Measurements from ENCODE around the gene AK8.

AK8 gene

GRCh38 chr9:132760057-132760456 is 118.0 kb downstream of the AK8 start:
- Histone ChIP-seq H4K8ac (ENCODE audit: low read length) (no peak overlapping the region), H4K91ac (ENCODE audit: low read length) (no peak overlapping the region), H3K23ac (ENCODE audit: low read length in 2 of 2) (no peak overlapping the region), H3K4ac (ENCODE audit: low read depth in 1 of 2, low read length in 2 of 2) (no peak overlapping the region), H3K9me3 (ENCODE audit: control insufficient read depth, low read length) (no peaks in the 10 kb centered on the region), H2BK15ac (ENCODE audit: low read depth, poor library complexity, severe bottlenecking) (no peak overlapping the region), H2BK120ac (ENCODE audit: low read depth, low read length) (no peak overlapping the region), H3K27ac (ENCODE audit: low read length, poor library complexity, severe bottlenecking) (no peak overlapping the region), H3K4me1 (ENCODE audit: control insufficient read depth, insufficient read depth, low read depth, low read length) (no peaks in the 10 kb centered on the region), H2AFZ (ENCODE audit: low read depth, low read length) (no peak overlapping the region), H2BK5ac (ENCODE audit: low read depth, low read length, poor library complexity, severe bottlenecking) (no peak overlapping the region), H3K14ac (ENCODE audit: low read length in 2 of 2) (no peak overlapping the region), H3K4me2 (ENCODE audit: low read length, poor library complexity, severe bottlenecking) (no peak overlapping the region), H3K18ac (ENCODE audit: low read depth in 1 of 2, low read length in 2 of 2) (no peak overlapping the region), H3K36me3 (ENCODE audit: control insufficient read depth in 1 of 2, insufficient read depth in 2 of 2, low read depth in 1 of 2, low read length in 2 of 2) (no peaks in the 10 kb centered on the region), H3K27me3 (ENCODE audit: control insufficient read depth in 1 of 2, insufficient read depth in 1 of 2, low read length in 2 of 2) (peaks cover 12 to 26% of the 10 kb centered on the region in 2 experiments), H3K79me1 (replicated peaks; ENCODE audit: low read length, poor library complexity, severe bottlenecking) (no peaks in the 10 kb centered on the region), H3K4me3 (ENCODE audit: insufficient read depth in 1 of 2, low read depth in 1 of 2, low read length in 2 of 2) (no peak overlapping the region), H3K9ac (ENCODE audit: low read length) (no peak overlapping the region), H2AK5ac (ENCODE audit: low read length, severe bottlenecking) (no peak overlapping the region), H2BK12ac (ENCODE audit: low read length in 2 of 2) (no peak overlapping the region)
- DNase-seq, result no peak
- no CpG with 5 or more reads among the region's 1 CpG for WGBS

- WGBS, result 90% methylated on average over 18 of the region's 18 CpGs
- H3K36me3 ChIP-seq (ENCODE audit: control insufficient read depth in 1 of 2, insufficient read depth in 2 of 2, low read depth in 1 of 2, low read length in 2 of 2), result no peaks in the 10 kb centered on the region
- H3K9me3 ChIP-seq (ENCODE audit: control insufficient read depth, low read length), result no peaks in the 10 kb centered on the region
- no peak overlapping the region for H3K4ac ChIP-seq (ENCODE audit: low read depth in 1 of 2, low read length in 2 of 2)
- no peak overlapping the region for H3K18ac ChIP-seq (ENCODE audit: low read depth in 1 of 2, low read length in 2 of 2)
- H3K27me3 ChIP-seq (ENCODE audit: control insufficient read depth in 1 of 2, insufficient read depth in 1 of 2, low read length in 2 of 2), result peaks cover 24 to 41% of the 10 kb centered on the region in 2 experiments
- no peak for DNase-seq
- peaks cover 1% of the 10 kb centered on the region for H3K4me1 ChIP-seq (ENCODE audit: control insufficient read depth, insufficient read depth, low read depth, low read length)
- no peak overlapping the region for H2AFZ ChIP-seq (ENCODE audit: low read depth, low read length)
- H3K4me2 ChIP-seq (ENCODE audit: low read length, poor library complexity, severe bottlenecking), result no peak overlapping the region
- no peak overlapping the region for H4K91ac ChIP-seq (ENCODE audit: low read length)
- no peak overlapping the region for H3K27ac ChIP-seq (ENCODE audit: low read length, poor library complexity, severe bottlenecking)
- no peak overlapping the region for H2BK120ac ChIP-seq (ENCODE audit: low read depth, low read length)
- H2BK5ac ChIP-seq (ENCODE audit: low read depth, low read length, poor library complexity, severe bottlenecking), result no peak overlapping the region
- H3K79me1 ChIP-seq (replicated peaks; ENCODE audit: low read length, poor library complexity, severe bottlenecking), result no peaks in the 10 kb centered on the region
- H2BK12ac ChIP-seq (ENCODE audit: low read length in 2 of 2), result no peak overlapping the region
- no peak overlapping the region for H2AK5ac ChIP-seq (ENCODE audit: low read length, severe bottlenecking)
- no peak overlapping the region for H3K4me3 ChIP-seq (ENCODE audit: insufficient read depth in 1 of 2, low read depth in 1 of 2, low read length in 2 of 2)
- no peak overlapping the region for H3K23ac ChIP-seq (ENCODE audit: low read length in 2 of 2)
- no peak overlapping the region for H3K9ac ChIP-seq (ENCODE audit: low read length)
- no peak overlapping the region for H3K14ac ChIP-seq (ENCODE audit: low read length in 2 of 2)
- no peak overlapping the region for H2BK15ac ChIP-seq (ENCODE audit: low read depth, poor library complexity, severe bottlenecking)
- H4K8ac ChIP-seq (ENCODE audit: low read length), result no peak overlapping the region
Observed at GRCh38 chr9:132757016-132757415, 121.1 kb downstream of the AK8 start.

DNA sequence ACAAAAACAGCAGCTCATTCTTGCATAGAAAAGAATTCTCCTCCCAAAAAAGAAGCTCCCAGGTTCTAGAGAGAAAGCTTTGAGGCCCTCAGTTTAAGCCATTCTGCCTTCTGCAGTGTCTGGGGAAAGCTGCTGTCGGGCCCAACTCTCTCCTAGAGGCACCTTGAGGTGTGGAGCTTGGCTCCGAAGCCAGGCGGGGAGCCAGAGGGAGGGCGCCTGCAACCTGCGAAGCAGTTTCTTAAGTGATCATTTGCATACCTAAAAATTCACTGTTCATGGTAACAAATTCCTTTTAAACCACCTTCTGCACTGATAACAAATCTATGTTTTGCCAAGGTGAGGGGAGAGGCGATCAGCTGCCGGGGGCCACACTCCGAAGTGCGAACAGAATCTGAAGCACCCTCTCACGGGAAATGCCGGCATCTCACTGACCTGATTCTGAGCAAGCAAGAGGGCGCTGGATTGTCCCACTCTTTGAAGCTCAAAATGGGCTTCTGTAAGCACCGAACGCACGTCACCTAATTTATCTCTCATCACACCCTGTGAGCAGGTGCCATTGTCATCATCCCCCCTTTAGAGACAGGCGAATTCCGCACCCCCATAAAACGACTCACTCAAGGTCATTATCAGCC is 121.8 kb downstream of the AK8 start:
- no peak overlapping the region for H3K9ac ChIP-seq (ENCODE audit: low read length)
- H3K4me3 ChIP-seq (ENCODE audit: insufficient read depth in 1 of 2, low read depth in 1 of 2, low read length in 2 of 2), result no peak overlapping the region
- peaks cover 1% of the 10 kb centered on the region for H3K4me1 ChIP-seq (ENCODE audit: control insufficient read depth, insufficient read depth, low read depth, low read length)
- no peak overlapping the region for H3K23ac ChIP-seq (ENCODE audit: low read length in 2 of 2)
- no peak for DNase-seq
- H4K91ac ChIP-seq (ENCODE audit: low read length), result no peak overlapping the region
- H3K79me1 ChIP-seq (replicated peaks; ENCODE audit: low read length, poor library complexity, severe bottlenecking), result no peaks in the 10 kb centered on the region
- 77% methylated on average over 18 of the region's 18 CpGs for WGBS
- no peak overlapping the region for H3K18ac ChIP-seq (ENCODE audit: low read depth in 1 of 2, low read length in 2 of 2)
- no peak overlapping the region for H3K14ac ChIP-seq (ENCODE audit: low read length in 2 of 2)
- no peak overlapping the region for H2AFZ ChIP-seq (ENCODE audit: low read depth, low read length)
- H3K9me3 ChIP-seq (ENCODE audit: control insufficient read depth, low read length), result no peaks in the 10 kb centered on the region
- no peak overlapping the region for H2BK15ac ChIP-seq (ENCODE audit: low read depth, poor library complexity, severe bottlenecking)
- H3K27me3 ChIP-seq (ENCODE audit: control insufficient read depth in 1 of 2, insufficient read depth in 1 of 2, low read length in 2 of 2), result peaks cover 24 to 41% of the 10 kb centered on the region in 2 experiments
- no peak overlapping the region for H2BK12ac ChIP-seq (ENCODE audit: low read length in 2 of 2)
- H3K4ac ChIP-seq (ENCODE audit: low read depth in 1 of 2, low read length in 2 of 2), result no peak overlapping the region
- no peak overlapping the region for H2AK5ac ChIP-seq (ENCODE audit: low read length, severe bottlenecking)
- H2BK5ac ChIP-seq (ENCODE audit: low read depth, low read length, poor library complexity, severe bottlenecking), result no peak overlapping the region
- H3K36me3 ChIP-seq (ENCODE audit: control insufficient read depth in 1 of 2, insufficient read depth in 2 of 2, low read depth in 1 of 2, low read length in 2 of 2), result no peaks in the 10 kb centered on the region
- no peak overlapping the region for H3K4me2 ChIP-seq (ENCODE audit: low read length, poor library complexity, severe bottlenecking)
- no peak overlapping the region for H3K27ac ChIP-seq (ENCODE audit: low read length, poor library complexity, severe bottlenecking)
- no peak overlapping the region for H4K8ac ChIP-seq (ENCODE audit: low read length)
- no peak overlapping the region for H2BK120ac ChIP-seq (ENCODE audit: low read depth, low read length)

DNA sequence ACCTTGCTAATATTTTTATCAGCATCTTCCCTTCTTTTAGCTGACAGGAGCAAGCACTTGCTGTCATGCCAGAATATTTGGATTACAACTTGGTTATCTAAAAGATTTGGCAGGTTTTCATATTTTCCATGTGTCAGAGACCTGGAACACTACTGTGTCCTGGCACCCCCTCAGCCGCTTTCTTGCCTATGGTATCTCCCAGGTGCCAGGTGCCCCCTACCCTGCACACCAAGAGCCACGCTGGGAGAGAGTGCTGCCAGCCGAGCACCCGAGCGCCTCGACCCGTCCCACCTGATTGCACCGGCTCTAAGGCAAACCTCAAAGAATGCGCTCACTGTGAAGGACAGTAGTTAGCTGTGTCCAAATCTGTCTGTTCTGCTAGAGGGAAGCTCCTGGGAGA is 123.0 kb downstream of the AK8 start:
- no peak overlapping the region for H3K9ac ChIP-seq (ENCODE audit: low read length)
- peaks cover 24 to 41% of the 10 kb centered on the region in 2 experiments for H3K27me3 ChIP-seq (ENCODE audit: control insufficient read depth in 1 of 2, insufficient read depth in 1 of 2, low read length in 2 of 2)
- no peak overlapping the region for H2AK5ac ChIP-seq (ENCODE audit: low read length, severe bottlenecking)
- no peak overlapping the region for H3K4ac ChIP-seq (ENCODE audit: low read depth in 1 of 2, low read length in 2 of 2)
- H3K79me1 ChIP-seq (replicated peaks; ENCODE audit: low read length, poor library complexity, severe bottlenecking), result no peaks in the 10 kb centered on the region
- H3K18ac ChIP-seq (ENCODE audit: low read depth in 1 of 2, low read length in 2 of 2), result no peak overlapping the region
- H3K23ac ChIP-seq (ENCODE audit: low read length in 2 of 2), result no peak overlapping the region
- H2BK120ac ChIP-seq (ENCODE audit: low read depth, low read length), result no peak overlapping the region
- H3K4me3 ChIP-seq (ENCODE audit: insufficient read depth in 1 of 2, low read depth in 1 of 2, low read length in 2 of 2), result no peak overlapping the region
- no peak overlapping the region for H4K8ac ChIP-seq (ENCODE audit: low read length)
- H2BK12ac ChIP-seq (ENCODE audit: low read length in 2 of 2), result no peak overlapping the region
- H3K36me3 ChIP-seq (ENCODE audit: control insufficient read depth in 1 of 2, insufficient read depth in 2 of 2, low read depth in 1 of 2, low read length in 2 of 2), result no peaks in the 10 kb centered on the region
- no peak for DNase-seq
- H3K4me2 ChIP-seq (ENCODE audit: low read length, poor library complexity, severe bottlenecking), result no peak overlapping the region
- no peaks in the 10 kb centered on the region for H3K9me3 ChIP-seq (ENCODE audit: control insufficient read depth, low read length)
- H2BK5ac ChIP-seq (ENCODE audit: low read depth, low read length, poor library complexity, severe bottlenecking), result no peak overlapping the region
- no peak overlapping the region for H2AFZ ChIP-seq (ENCODE audit: low read depth, low read length)
- WGBS, result 95% methylated on average over 9 of the region's 9 CpGs
- no peak overlapping the region for H2BK15ac ChIP-seq (ENCODE audit: low read depth, poor library complexity, severe bottlenecking)
- no peak overlapping the region for H3K14ac ChIP-seq (ENCODE audit: low read length in 2 of 2)
- H3K27ac ChIP-seq (ENCODE audit: low read length, poor library complexity, severe bottlenecking), result no peak overlapping the region
- peaks cover 1% of the 10 kb centered on the region for H3K4me1 ChIP-seq (ENCODE audit: control insufficient read depth, insufficient read depth, low read depth, low read length)
- H4K91ac ChIP-seq (ENCODE audit: low read length), result no peak overlapping the region
